GM23338 (cell line): Measurements from ENCODE around the gene RARG. TPM values are rescaled to one million over a fixed set of nuclear protein-coding genes. Genes with fewer than 3 reads are reported as not detected.
"Not testable (repeated sequence)": the region's sequence is repeated elsewhere in the genome, so short reads cannot be mapped to it uniquely, and the experiment has no call there.

Experiments used
- ATAC-seq: fragments of 200-7000 bp; cut with Tn5 transposase; 3 replicates; pipeline ENCODE4 v1.9.1; 2020
- DNase-seq: peaks from one replicate; pipeline ENCODE4 v3.0.0-alpha.2; 2015; ENCODE audit warnings: low spot score
- H2AFZ ChIP-seq: fragments of 200-600 bp; sonication (generic); 2 replicates; pipeline ENCODE4 v1.8.0; 2016; ENCODE audit warnings: antibody characterized with exemption, mild to moderate bottlenecking, moderate library complexity
- H3F3A ChIP-seq: fragments of 200-600 bp; sonication (generic); replicated peaks from 2 replicates; pipeline ENCODE4 v1.8.0; 2017; ENCODE audit warnings: antibody characterized with exemption, mixed run types, low read depth
- H3K27ac ChIP-seq: fragments of 200-600 bp; sonication (generic); 2 replicates; pipeline ENCODE4 v1.6.1; 2016; ENCODE audit warnings: low read depth
- H3K27me3 ChIP-seq: fragments of 200-600 bp; sonication (generic); 2 replicates; pipeline ENCODE4 v1.8.0; 2016; ENCODE audit warnings: mild to moderate bottlenecking, mixed run types, moderate library complexity; ENCODE audit not compliant: insufficient read depth
- H3K36me3 ChIP-seq: fragments of 200-600 bp; sonication (generic); 2 replicates; pipeline ENCODE4 v1.8.0; 2016; ENCODE audit warnings: mild to moderate bottlenecking; ENCODE audit not compliant: insufficient read depth
- H3K4me1 ChIP-seq: fragments of 200-600 bp; sonication (generic); 2 replicates; pipeline ENCODE4 v1.8.0; 2016; ENCODE audit warnings: mild to moderate bottlenecking, moderate library complexity; ENCODE audit not compliant: insufficient read depth
- H3K4me2 ChIP-seq: fragments of 200-600 bp; sonication (generic); 2 replicates; pipeline ENCODE4 v1.7.1; 2017; ENCODE audit warnings: mixed run types
- H3K4me3 ChIP-seq: fragments of 200-600 bp; sonication (generic); 2 replicates; pipeline ENCODE4 v1.6.1; 2016; ENCODE audit warnings: mixed run types
- H3K79me2 ChIP-seq: fragments of 200-600 bp; sonication (generic); replicated peaks from 2 replicates; pipeline ENCODE4 v1.8.0; 2017; ENCODE audit warnings: mild to moderate bottlenecking; ENCODE audit not compliant: insufficient read depth
- H3K9me2 ChIP-seq: fragments of 200-600 bp; sonication (generic); 2 replicates; pipeline ENCODE4 v1.8.0; 2017; ENCODE audit not compliant: insufficient read depth
- H4K20me1 ChIP-seq: fragments of 200-600 bp; sonication (generic); replicated peaks from 2 replicates; pipeline ENCODE4 v1.8.0; 2017; ENCODE audit warnings: mild to moderate bottlenecking; ENCODE audit not compliant: insufficient read depth
- H3K27ac Mint-ChIP-seq: 2 replicates; pipeline ENCODE4 v1.8.0; 2020; ENCODE audit warnings: inconsistent platforms, mild to moderate bottlenecking, moderate library complexity, mixed read lengths
- H3K27me3 Mint-ChIP-seq: 3 replicates; pipeline ENCODE4 v1.8.0; 2022; ENCODE audit warnings: low read depth, mild to moderate bottlenecking, moderate library complexity, mixed read lengths, inconsistent platforms; ENCODE audit not compliant: insufficient read depth, poor library complexity
- H3K36me3 Mint-ChIP-seq: 3 replicates; pipeline ENCODE4 v1.8.0; 2021; ENCODE audit warnings: low read depth, mild to moderate bottlenecking, inconsistent platforms, moderate library complexity, mixed read lengths
- H3K4me1 Mint-ChIP-seq: 3 replicates; pipeline ENCODE4 v1.8.0; 2020; ENCODE audit warnings: mild to moderate bottlenecking, inconsistent platforms, mixed read lengths
- H3K4me3 Mint-ChIP-seq: 3 replicates; pipeline ENCODE4 v1.8.0; 2021; ENCODE audit warnings: moderate library complexity, mild to moderate bottlenecking, inconsistent platforms, mixed read lengths
- H3K9me3 Mint-ChIP-seq: 3 replicates; pipeline ENCODE4 v1.8.0; 2020; ENCODE audit warnings: moderate library complexity, mild to moderate bottlenecking, inconsistent platforms, mixed read lengths
- CREB1 ChIP-seq: fragments of 250-450 bp; sonication (Bioruptor Pico); IDR thresholded peaks from 2 replicates; pipeline ENCODE4 v1.5.0; 2020; ENCODE audit warnings: low read depth, mild to moderate bottlenecking, moderate library complexity
- EZH2 ChIP-seq: fragments of 200-600 bp; sonication (generic); IDR thresholded peaks from one replicate; pipeline ENCODE4 v1.8.0; 2017; ENCODE audit warnings: antibody characterized with exemption, mild to moderate bottlenecking, low read depth; ENCODE audit not compliant: unreplicated experiment
- EZH2phosphoT487 ChIP-seq: fragments of 200-600 bp; sonication (generic); IDR thresholded peaks from one replicate; pipeline ENCODE4 v1.8.1; 2018; ENCODE audit warnings: antibody characterized with exemption; ENCODE audit not compliant: unreplicated experiment
- JUNB ChIP-seq: IDR thresholded peaks from one replicate; pipeline ENCODE4 v1.6.1; 2016; ENCODE audit warnings: antibody characterized with exemption; ENCODE audit not compliant: unreplicated experiment
- NANOG ChIP-seq: IDR thresholded peaks from 2 replicates; pipeline ENCODE4 v1.6.1; 2016; ENCODE audit warnings: antibody characterized with exemption, borderline replicate concordance
- POLR2AphosphoS5 ChIP-seq: IDR thresholded peaks from 2 replicates; pipeline ENCODE4 v1.6.1; 2016; ENCODE audit warnings: antibody characterized with exemption, low read depth
- STAT1 ChIP-seq: IDR thresholded peaks from one replicate; pipeline ENCODE4 v1.6.1; 2016; ENCODE audit warnings: antibody characterized with exemption; ENCODE audit not compliant: unreplicated experiment
- ZNF114 ChIP-seq: fragments of 250-450 bp; sonication (Bioruptor Pico); IDR thresholded peaks from 2 replicates; pipeline ENCODE4 v1.5.0; 2020; ENCODE audit warnings: mild to moderate bottlenecking, moderate library complexity
- ZNF331 ChIP-seq: fragments of 250-450 bp; sonication (Bioruptor Pico); IDR thresholded peaks from 2 replicates; pipeline ENCODE4 v1.5.0; 2020; ENCODE audit warnings: low read depth, mild to moderate bottlenecking, moderate library complexity
- polyA plus RNA-seq: library from polyadenylated mRNA; unstranded; fragments of >200 nt; fragmentation: Nextera tagmentation; extraction: Ambion mirVana; gene quantifications from 2 replicates; pipeline ENCODE4 v1.2.1, GENCODE V29; 2016
- total RNA-seq: library from RNA; depleted of rRNA; stranded (reverse); fragments of >200 nt; shearing (Covaris generic); gene quantifications from 2 replicates; pipeline ENCODE4 v1.2.3, GENCODE V29; 2014
- TF ChIP-seq, protein P1 (sequence below): IDR thresholded peaks from one replicate; pipeline ENCODE4 v1.6.1; 2018; ENCODE audit warnings: antibody characterized with exemption; ENCODE audit not compliant: unreplicated experiment
- TF ChIP-seq, protein P2 (sequence below): IDR thresholded peaks from 2 replicates; pipeline ENCODE4 v1.6.1; 2016; ENCODE audit warnings: antibody characterized with exemption
- TF ChIP-seq, protein P3 (sequence below), 2 experiments: fragments of 200-600 bp in 1 of 2; sonication (generic) in 1 of 2; conservative IDR thresholded peaks; 2 replicates each; pipeline versions ENCODE4 v1.5.1 to v1.6.1; 2016 to 2017; ENCODE audit warnings: antibody characterized with exemption in 2 of 2, low read depth in 2 of 2, mild to moderate bottlenecking in 2 of 2, moderate library complexity in 1 of 2

RARG gene
- total and polyA plus RNA-seq, 2 experiments from 2014 or later = 18.5 to 50.2 TPM

DNA sequence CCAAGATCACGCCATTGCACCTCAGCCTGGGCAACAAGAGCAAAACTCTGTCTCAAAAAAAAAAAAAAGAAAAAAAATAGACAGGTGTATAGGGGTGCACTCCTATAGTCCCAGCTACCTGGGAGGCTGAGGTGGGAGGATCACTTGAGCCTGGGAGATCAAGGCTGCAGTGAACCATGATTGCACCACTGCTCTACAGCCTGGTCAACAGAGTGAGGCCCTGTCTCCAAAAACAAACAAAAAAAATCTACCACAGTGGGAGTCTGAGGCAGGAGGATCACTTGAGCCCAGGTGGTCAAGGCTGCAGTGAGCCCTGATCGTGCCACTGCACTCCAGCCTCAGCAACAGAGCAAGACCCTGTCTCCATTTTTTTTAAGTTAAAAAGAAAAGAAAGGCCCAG is 69.0 kb downstream of the RARG start:
- H2AFZ ChIP-seq, H3K4me1 ChIP-seq, H3K4me3 Mint-ChIP-seq, H3K36me3 ChIP-seq, H3K27ac Mint-ChIP-seq, H3K79me2 ChIP-seq, H3K4me3 ChIP-seq, H3K9me2 ChIP-seq, H4K20me1 ChIP-seq, H3F3A ChIP-seq, H3K4me2 ChIP-seq, ATAC-seq, H3K27ac ChIP-seq, H3K9me3 Mint-ChIP-seq, H3K36me3 Mint-ChIP-seq: not testable (repeated sequence)
- Mint-ChIP-seq H3K27me3 (peaks cover 25% of the 10 kb centered on the region), H3K4me1 (peaks cover 11% of the 10 kb centered on the region)
- H3K27me3 ChIP-seq = peaks cover 36% of the 10 kb centered on the region
- peak; percentile 26 for DNase-seq

DNA sequence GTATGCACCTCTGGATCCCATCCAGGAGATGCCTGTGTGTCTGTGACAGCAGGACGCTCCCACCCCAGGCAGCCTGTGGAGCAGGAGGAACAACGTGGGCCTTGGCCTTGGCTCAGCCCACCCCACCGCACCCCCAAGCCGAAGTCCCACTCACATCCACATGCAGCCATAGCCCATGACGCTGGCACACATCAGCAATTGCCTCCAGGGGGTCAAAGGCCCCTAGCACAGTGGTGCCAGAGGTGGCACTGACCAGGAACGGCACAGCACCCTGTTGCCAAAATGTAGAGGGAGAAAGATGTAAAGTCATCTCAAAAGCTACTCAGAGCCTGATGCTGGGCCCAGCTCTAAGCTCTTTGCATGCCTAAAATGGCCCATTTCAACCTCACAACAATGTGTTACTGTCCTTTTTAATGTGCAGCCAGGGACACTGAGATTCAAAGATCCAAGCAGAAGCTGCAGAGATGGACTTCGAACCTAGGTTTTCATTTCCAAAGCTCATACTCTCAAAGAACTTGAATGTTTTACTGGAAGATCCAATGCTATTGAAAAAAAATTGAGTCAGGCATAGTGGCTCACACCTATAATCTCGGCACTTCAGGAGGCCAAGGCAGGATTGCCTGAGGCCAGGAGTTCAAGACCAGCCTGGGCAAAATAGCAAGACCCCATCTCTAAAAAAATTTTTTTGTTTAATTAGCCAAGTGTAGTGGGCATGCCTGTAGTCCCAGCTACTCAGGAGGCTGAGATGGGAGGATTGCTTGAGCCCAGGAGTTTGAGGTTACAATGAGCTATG is 70.7 kb downstream of the RARG start:
- no peaks in the 10 kb centered on the region for H3K9me2 ChIP-seq
- H3K36me3 ChIP-seq = no peaks in the 10 kb centered on the region
- Mint-ChIP-seq H3K4me3 (no peak overlapping the region), H3K27me3 (peaks cover 25% of the 10 kb centered on the region), H3K27ac (no peak overlapping the region), H3K9me3 (no peaks in the 10 kb centered on the region), H3K4me1 (peaks cover 11% of the 10 kb centered on the region), H3K36me3 (no peaks in the 10 kb centered on the region)
- no peak overlapping the region for H3K27ac ChIP-seq
- ATAC-seq (no peak), DNase-seq (no peak)
- H4K20me1 ChIP-seq = no peaks in the 10 kb centered on the region
- no peaks in the 10 kb centered on the region for H3K79me2 ChIP-seq
- H3K4me2 ChIP-seq = no peak overlapping the region
- TF ChIP-seq ZNF331 (CRISPR knock-in tag) (no peak), NANOG (no peak), STAT1 (no peak)
- H3K4me1 ChIP-seq = peaks cover 4% of the 10 kb centered on the region; the same call in 1 of the 2 replicates
- H2AFZ ChIP-seq = no peak overlapping the region
- peaks cover 35% of the 10 kb centered on the region for H3K27me3 ChIP-seq
- H3F3A ChIP-seq = 0 out of 2 replicates have a peak, but pooled peaks cover 5% of the 10 kb centered on the region
- no peak overlapping the region for H3K4me3 ChIP-seq

DNA sequence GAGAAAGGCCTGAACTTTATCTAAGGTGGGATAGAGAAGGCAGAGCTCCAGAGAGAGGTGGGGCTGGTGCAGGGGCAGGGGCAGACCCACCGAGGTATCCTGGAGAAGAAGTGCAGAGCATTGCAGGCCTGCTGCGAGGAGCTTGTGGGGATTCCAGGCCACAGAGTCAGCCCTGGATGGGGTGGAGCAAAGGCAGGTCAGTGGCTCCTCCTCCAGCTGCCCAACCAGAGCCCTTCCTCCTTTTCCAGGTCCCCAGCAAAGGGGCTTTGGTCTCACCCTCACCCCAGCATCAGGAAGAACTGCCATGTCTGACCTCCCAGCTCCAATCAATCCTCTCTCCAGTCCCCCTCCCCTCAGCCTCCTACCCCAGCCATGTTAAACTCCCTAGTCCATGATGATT is 71.3 kb downstream of the RARG start:
- Histone ChIP-seq H3K4me2 (no peak overlapping the region), H4K20me1 (no peaks in the 10 kb centered on the region), H2AFZ (no peak overlapping the region), H3K4me3 (no peak overlapping the region), H3K27me3 (peaks cover 35% of the 10 kb centered on the region), H3F3A (0 out of 2 replicates have a peak, but pooled peaks cover 5% of the 10 kb centered on the region), H3K4me1 (peaks cover 4% of the 10 kb centered on the region; the same call in 1 of the 2 replicates), H3K36me3 (no peaks in the 10 kb centered on the region), H3K79me2 (no peaks in the 10 kb centered on the region), H3K27ac (no peak overlapping the region), H3K9me2 (no peaks in the 10 kb centered on the region)
- H3K27me3 Mint-ChIP-seq = peaks cover 25% of the 10 kb centered on the region
- peaks cover 11% of the 10 kb centered on the region for H3K4me1 Mint-ChIP-seq
- no peak overlapping the region for H3K27ac Mint-ChIP-seq
- peak; percentile 17 for ATAC-seq
- no peaks in the 10 kb centered on the region for H3K36me3 Mint-ChIP-seq
- peak; percentile 18 for DNase-seq
- no peaks in the 10 kb centered on the region for H3K9me3 Mint-ChIP-seq
- no peak overlapping the region for H3K4me3 Mint-ChIP-seq
- TF ChIP-seq, protein P1, sequence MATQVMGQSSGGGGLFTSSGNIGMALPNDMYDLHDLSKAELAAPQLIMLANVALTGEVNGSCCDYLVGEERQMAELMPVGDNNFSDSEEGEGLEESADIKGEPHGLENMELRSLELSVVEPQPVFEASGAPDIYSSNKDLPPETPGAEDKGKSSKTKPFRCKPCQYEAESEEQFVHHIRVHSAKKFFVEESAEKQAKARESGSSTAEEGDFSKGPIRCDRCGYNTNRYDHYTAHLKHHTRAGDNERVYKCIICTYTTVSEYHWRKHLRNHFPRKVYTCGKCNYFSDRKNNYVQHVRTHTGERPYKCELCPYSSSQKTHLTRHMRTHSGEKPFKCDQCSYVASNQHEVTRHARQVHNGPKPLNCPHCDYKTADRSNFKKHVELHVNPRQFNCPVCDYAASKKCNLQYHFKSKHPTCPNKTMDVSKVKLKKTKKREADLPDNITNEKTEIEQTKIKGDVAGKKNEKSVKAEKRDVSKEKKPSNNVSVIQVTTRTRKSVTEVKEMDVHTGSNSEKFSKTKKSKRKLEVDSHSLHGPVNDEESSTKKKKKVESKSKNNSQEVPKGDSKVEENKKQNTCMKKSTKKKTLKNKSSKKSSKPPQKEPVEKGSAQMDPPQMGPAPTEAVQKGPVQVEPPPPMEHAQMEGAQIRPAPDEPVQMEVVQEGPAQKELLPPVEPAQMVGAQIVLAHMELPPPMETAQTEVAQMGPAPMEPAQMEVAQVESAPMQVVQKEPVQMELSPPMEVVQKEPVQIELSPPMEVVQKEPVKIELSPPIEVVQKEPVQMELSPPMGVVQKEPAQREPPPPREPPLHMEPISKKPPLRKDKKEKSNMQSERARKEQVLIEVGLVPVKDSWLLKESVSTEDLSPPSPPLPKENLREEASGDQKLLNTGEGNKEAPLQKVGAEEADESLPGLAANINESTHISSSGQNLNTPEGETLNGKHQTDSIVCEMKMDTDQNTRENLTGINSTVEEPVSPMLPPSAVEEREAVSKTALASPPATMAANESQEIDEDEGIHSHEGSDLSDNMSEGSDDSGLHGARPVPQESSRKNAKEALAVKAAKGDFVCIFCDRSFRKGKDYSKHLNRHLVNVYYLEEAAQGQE = no peak
- no peak for TF ChIP-seq ZNF331 (CRISPR knock-in tag)
- no peak for TF ChIP-seq JUNB
- TF ChIP-seq EZH2phosphoT487 = no peak
- no peak for TF ChIP-seq STAT1
- no peak for TF ChIP-seq NANOG
- TF ChIP-seq EZH2 = no peak
- no peak for TF ChIP-seq POLR2AphosphoS5
- TF ChIP-seq, protein P2, sequence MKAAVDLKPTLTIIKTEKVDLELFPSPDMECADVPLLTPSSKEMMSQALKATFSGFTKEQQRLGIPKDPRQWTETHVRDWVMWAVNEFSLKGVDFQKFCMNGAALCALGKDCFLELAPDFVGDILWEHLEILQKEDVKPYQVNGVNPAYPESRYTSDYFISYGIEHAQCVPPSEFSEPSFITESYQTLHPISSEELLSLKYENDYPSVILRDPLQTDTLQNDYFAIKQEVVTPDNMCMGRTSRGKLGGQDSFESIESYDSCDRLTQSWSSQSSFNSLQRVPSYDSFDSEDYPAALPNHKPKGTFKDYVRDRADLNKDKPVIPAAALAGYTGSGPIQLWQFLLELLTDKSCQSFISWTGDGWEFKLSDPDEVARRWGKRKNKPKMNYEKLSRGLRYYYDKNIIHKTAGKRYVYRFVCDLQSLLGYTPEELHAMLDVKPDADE = no peak
- TF ChIP-seq, protein P3, sequence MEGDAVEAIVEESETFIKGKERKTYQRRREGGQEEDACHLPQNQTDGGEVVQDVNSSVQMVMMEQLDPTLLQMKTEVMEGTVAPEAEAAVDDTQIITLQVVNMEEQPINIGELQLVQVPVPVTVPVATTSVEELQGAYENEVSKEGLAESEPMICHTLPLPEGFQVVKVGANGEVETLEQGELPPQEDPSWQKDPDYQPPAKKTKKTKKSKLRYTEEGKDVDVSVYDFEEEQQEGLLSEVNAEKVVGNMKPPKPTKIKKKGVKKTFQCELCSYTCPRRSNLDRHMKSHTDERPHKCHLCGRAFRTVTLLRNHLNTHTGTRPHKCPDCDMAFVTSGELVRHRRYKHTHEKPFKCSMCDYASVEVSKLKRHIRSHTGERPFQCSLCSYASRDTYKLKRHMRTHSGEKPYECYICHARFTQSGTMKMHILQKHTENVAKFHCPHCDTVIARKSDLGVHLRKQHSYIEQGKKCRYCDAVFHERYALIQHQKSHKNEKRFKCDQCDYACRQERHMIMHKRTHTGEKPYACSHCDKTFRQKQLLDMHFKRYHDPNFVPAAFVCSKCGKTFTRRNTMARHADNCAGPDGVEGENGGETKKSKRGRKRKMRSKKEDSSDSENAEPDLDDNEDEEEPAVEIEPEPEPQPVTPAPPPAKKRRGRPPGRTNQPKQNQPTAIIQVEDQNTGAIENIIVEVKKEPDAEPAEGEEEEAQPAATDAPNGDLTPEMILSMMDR (conservative IDR thresholded peaks at IDR 0.05; ENCODE audit: low read depth in 2 of 2) = no peak
- no peak for TF ChIP-seq CREB1
- TF ChIP-seq ZNF114 (CRISPR knock-in tag) = no peak
